H1 (cell line): ENCODE data around the gene RGS21. TPM values are rescaled to one million over a fixed set of nuclear protein-coding genes. Genes with fewer than 3 reads are reported as not detected.

Experiments
- ASH2L ChIP-seq: fragments of 200-600, 300-600 bp; sonication (generic); IDR thresholded peaks from one replicate; pipeline ENCODE4 v1.7.1; 2017; ENCODE audit warnings: low read length
- JUND ChIP-seq: IDR thresholded peaks from 2 replicates; pipeline ENCODE4 v1.6.1; 2011; ENCODE audit warnings: mild to moderate bottlenecking, improper control_type of control experiment, low read length
- POU5F1 ChIP-seq: IDR thresholded peaks from 2 replicates; pipeline ENCODE4 v1.6.1; 2011; ENCODE audit warnings: low read depth, mild to moderate bottlenecking, low read length, moderate library complexity
- SIRT6 ChIP-seq: IDR thresholded peaks from one replicate; pipeline ENCODE4 v1.7.1; 2012; ENCODE audit warnings: low read length, inconsistent platforms
- SRF ChIP-seq: IDR thresholded peaks from 2 replicates; pipeline ENCODE4 v1.6.1; 2011; ENCODE audit warnings: mild to moderate bottlenecking, low read depth, low read length, moderate library complexity
- polyA plus RNA-seq, 7 experiments: library from polyadenylated mRNA; depleted of rRNA in 3 of 7; stranded (reverse) in 5 of 7; unstranded in 2 of 7; fragments of >200 nt in 5 of 7; fragments of 200-250 nt in 2 of 7; gene quantifications; 1 replicate in 5 of 7; 2 replicates in 1 of 7; 4 replicates in 1 of 7; pipeline versions ENCODE4 v1.2.1 to v1.2.3, GENCODE V29; 2011 to 2013; ENCODE audit warnings: missing spikeins in 2 of 7, mixed read lengths in 2 of 7
- total RNA-seq: library from RNA; stranded (reverse); fragmentation: NEBNext Ultra II Directional; extraction: Animal tissue kit (Norgen Biotek cat#: 25700); gene quantifications from 2 replicates; pipeline ENCODE4 v1.2.1, GENCODE V29; 2021

The RGS21 gene
- total and polyA plus RNA-seq, 2 of the 8 experiments (the other 6 are each of a cell fraction or from before 2014, with no cell fraction given) = not detected

GRCh38 chr1:192378878-192379277 is 62.1 kb downstream of the RGS21 start (continued):
- TF ChIP-seq POU5F1 (no peak), SIRT6 (no peak), ASH2L (no peak), JUND (no peak), SRF (no peak)
